Adrenal gland (tissue), 12 donors: ENCODE measurements around the gene CACUL1. TPM values are rescaled to one million over a fixed set of nuclear protein-coding genes. Genes with fewer than 3 reads are reported as not detected.
A peak's percentile ranks its signal among the peaks of the same experiment; 100 is the strongest.
"Not testable (repeated sequence)": the region's sequence is repeated elsewhere in the genome, so short reads cannot be mapped to it uniquely, and the experiment has no call there.

ENCODE experiments used
- DNase-seq, 7 donors: peaks; one replicate each; pipeline ENCODE4 v3.0.0-alpha.2; 2019 to 2020
- H3K27ac ChIP-seq, 5 donors: fragments of 200-600 bp; sonication (generic) in 4 of 5; 1 replicate in 3 of 5; 2 replicates in 2 of 5; pipeline versions ENCODE4 v1.5.1 to v1.8.0; 2016 to 2020; ENCODE audit warnings: mild to moderate bottlenecking in 1 of 5
- H3K27me3 ChIP-seq: fragments of 200-600 bp; 2 replicates; pipeline ENCODE4 v1.8.0; 2021
- H3K36me3 ChIP-seq, 2 donors: fragments of 200-600 bp; replicated peaks in 1 of 2; 1 replicate in 1 of 2; 2 replicates in 1 of 2; pipeline versions ENCODE4 v1.5.1 to v1.8.0; 2018 to 2022
- H3K4me1 ChIP-seq, 2 donors: fragments of 200-600 bp; replicated peaks in 1 of 2; 1 replicate in 1 of 2; 2 replicates in 1 of 2; pipeline versions ENCODE4 v1.5.1 to v1.8.0; 2018 to 2021
- H3K4me3 ChIP-seq, 4 donors: fragments of 200-600 bp; sonication (generic) in 3 of 4; one replicate each; pipeline ENCODE4 v1.5.1; 2016 to 2018
- H3K9me3 ChIP-seq, 3 donors: fragments of 200-600 bp; sonication (generic) in 1 of 3; replicated peaks in 1 of 3; 1 replicate in 2 of 3; 2 replicates in 1 of 3; pipeline versions ENCODE4 v1.5.1 to v1.8.0; 2016 to 2021
- POLR2A ChIP-seq, 2 donors: fragments of 450-650 bp; IDR thresholded peaks; one replicate each; pipeline ENCODE4 v1.6.1; 2017; ENCODE audit warnings: antibody characterized with exemption in 2 of 2, mild to moderate bottlenecking in 2 of 2, moderate library complexity in 1 of 2
- WGBS, 4 donors: extraction: QIAGEN DNeasy Blood & Tissue Kit in 2 of 4; methylation state at CpG; one replicate each; pipeline versions ENCODE4 v1.1.5 to v1.1.7; 2013 to 2017; 5-methylcytosine and 5-hydroxymethylcytosine counted together
- intact Hi-C, 2 donors: fragments of 100-400 bp; cut with DNase I; formaldehyde crosslinking; loops; one replicate each; pipeline versions ENCODE4 v1.14.1 to v1.15.0; 2022 to 2023
- polyA plus RNA-seq, 3 donors: library from polyadenylated mRNA; stranded (reverse); fragments of 200-250 nt in 2 of 3; fragments of 350-450 nt in 1 of 3; fragmentation: Illumina TruSeq in 1 of 3; extraction: RNeasy Lipid Tissue Mini Kit (QIAGEN cat#74804) in 1 of 3; gene quantifications; one replicate each; pipeline ENCODE4 v1.2.3, GENCODE V29; 2013 to 2014
- total RNA-seq, 9 donors: library from RNA; depleted of rRNA in 4 of 9; stranded (reverse); fragments of >200 nt in 4 of 9; fragments of 120-200 nt in 1 of 9; fragmentation: NEBNext Ultra II Directional in 1 of 9; extraction: Animal tissue kit (Norgen Biotek cat#: 25700) in 1 of 9; gene quantifications; one replicate each; pipeline versions ENCODE4 v1.1.0 to v1.2.4, GENCODE V29; 2013 to 2023
- TF ChIP-seq, protein P1 (sequence below), 6 experiments: fragments of 450-650 bp in 4 of 6; fragments of 200-600 bp in 2 of 6; sonication (generic) in 1 of 6; IDR thresholded peaks; 1 replicate in 5 of 6; 2 replicates in 1 of 6; pipeline versions ENCODE4 v1.5.1 to v1.8.0; 2016 to 2021; ENCODE audit warnings: antibody characterized with exemption in 6 of 6, mild to moderate bottlenecking in 2 of 6, moderate library complexity in 1 of 6
- donor health status: healthy with polysubstance abuse.
- donor health status: Bipolar disorder and iron deficiency.
- donor health status: DM: yes; HTN: yes; CAD: no.
- donor health status: DM: no; HTN: no; CAD: no.
- donor health status: DM: no; HTN: no; CAD: no.
- donor health status: DM: yes; HTN: yes; CAD: no.

CACUL1 gene
- total and polyA plus RNA-seq, 12 donors = 6.9 to 70.0 (median 30.9) TPM

GRCh38 chr10:118745056-118745455, 9.7 kb downstream of the CACUL1 start:
- DNase-seq = no peak
- intact Hi-C loops = no loop called here
- peak overlapping the region in 4 of 5 donors; percentile 34 to 79 (median 68) for H3K27ac ChIP-seq
- no peak for TF ChIP-seq POLR2A (IDR thresholded peaks at IDR 0.05)
- TF ChIP-seq, protein P1, sequence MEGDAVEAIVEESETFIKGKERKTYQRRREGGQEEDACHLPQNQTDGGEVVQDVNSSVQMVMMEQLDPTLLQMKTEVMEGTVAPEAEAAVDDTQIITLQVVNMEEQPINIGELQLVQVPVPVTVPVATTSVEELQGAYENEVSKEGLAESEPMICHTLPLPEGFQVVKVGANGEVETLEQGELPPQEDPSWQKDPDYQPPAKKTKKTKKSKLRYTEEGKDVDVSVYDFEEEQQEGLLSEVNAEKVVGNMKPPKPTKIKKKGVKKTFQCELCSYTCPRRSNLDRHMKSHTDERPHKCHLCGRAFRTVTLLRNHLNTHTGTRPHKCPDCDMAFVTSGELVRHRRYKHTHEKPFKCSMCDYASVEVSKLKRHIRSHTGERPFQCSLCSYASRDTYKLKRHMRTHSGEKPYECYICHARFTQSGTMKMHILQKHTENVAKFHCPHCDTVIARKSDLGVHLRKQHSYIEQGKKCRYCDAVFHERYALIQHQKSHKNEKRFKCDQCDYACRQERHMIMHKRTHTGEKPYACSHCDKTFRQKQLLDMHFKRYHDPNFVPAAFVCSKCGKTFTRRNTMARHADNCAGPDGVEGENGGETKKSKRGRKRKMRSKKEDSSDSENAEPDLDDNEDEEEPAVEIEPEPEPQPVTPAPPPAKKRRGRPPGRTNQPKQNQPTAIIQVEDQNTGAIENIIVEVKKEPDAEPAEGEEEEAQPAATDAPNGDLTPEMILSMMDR (IDR thresholded peaks at IDR 0.05) = no peak
- H3K4me1 ChIP-seq = peaks cover 32 to 67% of the 10 kb centered on the region in 2 donors
- no peaks in the 10 kb centered on the region for H3K36me3 ChIP-seq
- 74 to 90% (median 82%) methylated on average over 4 of the region's 4 CpGs for WGBS, 4 donors
- no peaks in the 10 kb centered on the region for H3K27me3 ChIP-seq
- H3K4me3 ChIP-seq = no peak overlapping the region
- H3K9me3 ChIP-seq = no peaks in the 10 kb centered on the region

DNA sequence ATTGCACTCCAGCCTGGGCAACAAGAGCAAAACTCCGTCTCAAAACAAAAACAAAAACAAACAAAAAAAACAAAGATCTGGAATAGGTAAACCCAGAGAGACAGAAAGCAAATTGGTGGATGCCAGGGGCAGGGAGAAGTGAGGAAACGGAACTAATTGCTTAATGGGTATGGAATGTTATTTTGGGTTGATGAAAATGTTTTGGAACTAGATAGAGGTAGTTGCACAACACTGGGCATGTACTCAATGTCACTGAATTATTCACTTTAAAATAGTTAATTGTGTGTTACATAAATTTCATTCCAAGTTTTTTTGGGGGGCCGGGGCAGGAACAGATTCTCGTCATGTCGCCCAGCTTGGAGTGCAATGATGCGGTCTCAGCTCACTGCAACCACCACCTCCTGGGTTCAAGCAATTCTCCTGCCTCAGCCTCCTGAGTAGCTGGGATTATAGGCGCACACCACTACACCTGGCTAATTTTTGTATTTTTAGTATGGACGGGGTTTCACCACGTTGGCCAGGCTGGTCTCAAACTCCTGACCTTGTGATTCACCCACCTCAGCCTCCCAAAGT, 10.3 kb downstream of the CACUL1 start:
- peaks cover 32 to 70% of the 10 kb centered on the region in 2 donors for H3K4me1 ChIP-seq
- 43 to 51% (median 46%) methylated on average over 9 of the region's 9 CpGs for WGBS, 4 donors
- H3K27me3 ChIP-seq, H3K9me3 ChIP-seq, H3K36me3 ChIP-seq, intact Hi-C loops, H3K4me3 ChIP-seq: not testable (repeated sequence)
- peak overlapping the region; percentile 34 to 79 (median 58) for H3K27ac ChIP-seq
- DNase-seq = peak in 5 of 7 donors; percentile 44 to 55 (median 53)

DNA sequence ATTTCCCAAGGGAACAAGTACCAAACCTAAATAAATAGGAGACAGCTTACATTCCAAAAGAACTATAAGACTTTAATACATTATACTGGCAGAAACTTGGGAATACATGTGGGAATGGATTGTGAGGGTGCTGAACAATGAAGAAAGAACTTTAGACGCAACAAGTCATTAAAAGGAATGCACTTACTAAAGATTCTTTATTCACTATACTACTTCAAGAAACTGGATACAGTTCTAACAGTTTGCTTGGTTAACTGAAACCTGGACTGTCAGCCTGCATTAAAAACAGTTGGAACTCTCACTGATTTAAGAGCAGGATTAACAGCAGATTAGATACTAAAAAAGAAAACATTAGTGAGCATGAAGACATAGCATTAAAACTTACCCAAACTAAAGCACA, 12.0 kb downstream of the CACUL1 start:
- TF ChIP-seq POLR2A (IDR thresholded peaks at IDR 0.05) = no peak
- TF ChIP-seq, protein P1 (IDR thresholded peaks at IDR 0.05) = no peak
- intact Hi-C loops = no loop called here
- Histone ChIP-seq H3K27me3 (no peaks in the 10 kb centered on the region), H3K4me1 (peaks cover 42 to 65% of the 10 kb centered on the region in 2 donors), H3K9me3 (no peaks in the 10 kb centered on the region), H3K4me3 (no peak overlapping the region), H3K36me3 (no peaks in the 10 kb centered on the region), H3K27ac (peak overlapping the region in 1 of 5 donors; percentile 27)
- no peak for DNase-seq
- WGBS, 4 donors = 88 to 96% (median 95%) methylated on average over 1 of the region's 1 CpG

GRCh38 chr10:118742032-118742431, 12.7 kb downstream of the CACUL1 start:
- Histone ChIP-seq H3K4me3 (no peak overlapping the region), H3K27me3 (no peaks in the 10 kb centered on the region), H3K9me3 (no peaks in the 10 kb centered on the region), H3K27ac (peak overlapping the region in 1 of 5 donors; percentile 18), H3K4me1 (peaks cover 42 to 70% of the 10 kb centered on the region in 2 donors), H3K36me3 (no peaks in the 10 kb centered on the region)
- DNase-seq = no peak
- intact Hi-C loops = no loop called here
- TF ChIP-seq, protein P1 (IDR thresholded peaks at IDR 0.05) = no peak
- no peak for TF ChIP-seq POLR2A (IDR thresholded peaks at IDR 0.05)
- 52 to 67% (median 60%) methylated on average over 2 of the region's 2 CpGs for WGBS, 4 donors

GRCh38 chr10:118738406-118738805, 16.4 kb downstream of the CACUL1 start:
- no peaks in the 10 kb centered on the region for H3K27me3 ChIP-seq
- TF ChIP-seq, protein P1 (IDR thresholded peaks at IDR 0.05) = no peak
- no peak for TF ChIP-seq POLR2A (IDR thresholded peaks at IDR 0.05)
- 93 to 97% (median 96%) methylated on average over 2 of the region's 2 CpGs for WGBS, 4 donors
- H3K4me1 ChIP-seq = peaks cover 51 to 80% of the 10 kb centered on the region in 2 donors
- no peaks in the 10 kb centered on the region for H3K36me3 ChIP-seq
- intact Hi-C loops = no loop called here
- no peak for DNase-seq
- peak overlapping the region in 1 of 5 donors; percentile 22 for H3K27ac ChIP-seq
- H3K9me3 ChIP-seq = no peaks in the 10 kb centered on the region
- no peak overlapping the region for H3K4me3 ChIP-seq
